ENCODE measurements around the gene PIK3AP1.

DNA sequence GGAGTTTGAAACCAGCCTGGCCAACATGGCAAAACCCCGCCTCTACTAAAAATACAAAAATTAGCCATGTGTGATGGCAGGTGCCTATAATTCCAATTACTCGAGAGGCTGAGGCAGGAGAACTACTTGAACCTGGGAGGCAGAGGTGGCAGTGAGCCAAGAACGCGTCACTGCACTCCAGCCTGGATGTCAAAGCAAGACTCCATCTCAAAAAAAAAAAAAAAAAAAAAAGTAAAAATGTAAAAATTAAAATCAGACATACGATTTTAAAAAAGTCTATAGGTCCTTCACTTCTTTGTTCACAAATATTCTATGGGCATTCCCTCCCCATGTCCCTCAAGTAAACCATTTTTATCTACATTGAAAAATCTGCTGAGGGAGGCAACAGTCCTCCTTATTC is 171.7 kb downstream of the PIK3AP1 start:
- TF ChIP-seq, protein P1, sequence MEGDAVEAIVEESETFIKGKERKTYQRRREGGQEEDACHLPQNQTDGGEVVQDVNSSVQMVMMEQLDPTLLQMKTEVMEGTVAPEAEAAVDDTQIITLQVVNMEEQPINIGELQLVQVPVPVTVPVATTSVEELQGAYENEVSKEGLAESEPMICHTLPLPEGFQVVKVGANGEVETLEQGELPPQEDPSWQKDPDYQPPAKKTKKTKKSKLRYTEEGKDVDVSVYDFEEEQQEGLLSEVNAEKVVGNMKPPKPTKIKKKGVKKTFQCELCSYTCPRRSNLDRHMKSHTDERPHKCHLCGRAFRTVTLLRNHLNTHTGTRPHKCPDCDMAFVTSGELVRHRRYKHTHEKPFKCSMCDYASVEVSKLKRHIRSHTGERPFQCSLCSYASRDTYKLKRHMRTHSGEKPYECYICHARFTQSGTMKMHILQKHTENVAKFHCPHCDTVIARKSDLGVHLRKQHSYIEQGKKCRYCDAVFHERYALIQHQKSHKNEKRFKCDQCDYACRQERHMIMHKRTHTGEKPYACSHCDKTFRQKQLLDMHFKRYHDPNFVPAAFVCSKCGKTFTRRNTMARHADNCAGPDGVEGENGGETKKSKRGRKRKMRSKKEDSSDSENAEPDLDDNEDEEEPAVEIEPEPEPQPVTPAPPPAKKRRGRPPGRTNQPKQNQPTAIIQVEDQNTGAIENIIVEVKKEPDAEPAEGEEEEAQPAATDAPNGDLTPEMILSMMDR (IDR thresholded peaks at IDR 0.05), result no peak
- TF ChIP-seq, protein P2, sequence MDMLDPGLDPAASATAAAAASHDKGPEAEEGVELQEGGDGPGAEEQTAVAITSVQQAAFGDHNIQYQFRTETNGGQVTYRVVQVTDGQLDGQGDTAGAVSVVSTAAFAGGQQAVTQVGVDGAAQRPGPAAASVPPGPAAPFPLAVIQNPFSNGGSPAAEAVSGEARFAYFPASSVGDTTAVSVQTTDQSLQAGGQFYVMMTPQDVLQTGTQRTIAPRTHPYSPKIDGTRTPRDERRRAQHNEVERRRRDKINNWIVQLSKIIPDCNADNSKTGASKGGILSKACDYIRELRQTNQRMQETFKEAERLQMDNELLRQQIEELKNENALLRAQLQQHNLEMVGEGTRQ (CRISPR knock-in tag; IDR thresholded peaks at IDR 0.05), result no peak
- TF ChIP-seq ESRRA (CRISPR knock-in tag; IDR thresholded peaks at IDR 0.05; ENCODE audit: borderline replicate concordance) (no peak), FOXK1 (CRISPR knock-in tag; IDR thresholded peaks at IDR 0.05) (no peak)
- TF ChIP-seq, protein P3, sequence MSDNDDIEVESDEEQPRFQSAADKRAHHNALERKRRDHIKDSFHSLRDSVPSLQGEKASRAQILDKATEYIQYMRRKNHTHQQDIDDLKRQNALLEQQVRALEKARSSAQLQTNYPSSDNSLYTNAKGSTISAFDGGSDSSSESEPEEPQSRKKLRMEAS (CRISPR knock-in tag; IDR thresholded peaks at IDR 0.05), result no peak
